Neural cell (in vitro differentiated cells): ENCODE measurements around the gene ZNF19. TPM values are rescaled to one million over a fixed set of nuclear protein-coding genes. Genes with fewer than 3 reads are reported as not detected.

Experiments used
- H2AFZ ChIP-seq: fragments of 200-600, 300-800 bp; sonication (generic), shearing (Covaris generic); 2 replicates; pipeline ENCODE4 v1.6.0; 2014; ENCODE audit warnings: low read depth, mild to moderate bottlenecking, antibody characterized with exemption, low read length, moderate library complexity
- H3F3A ChIP-seq: fragments of 200-600 bp; shearing (Covaris generic); 2 replicates; pipeline ENCODE4 v1.6.1; 2016; ENCODE audit warnings: mild to moderate bottlenecking, moderate library complexity, mixed read lengths, antibody characterized with exemption, low read length; ENCODE audit not compliant: insufficient read depth, poor library complexity, severe bottlenecking
- H3K27ac ChIP-seq: fragments of 200-600, 300-800 bp; sonication (generic), shearing (Covaris generic); 2 replicates; pipeline ENCODE4 v1.5.1; 2014; ENCODE audit warnings: mild to moderate bottlenecking, low read length, moderate library complexity
- H3K27me3 ChIP-seq: fragments of 300-800, 200-600 bp; sonication (generic), shearing (Covaris generic); 2 replicates; pipeline ENCODE4 v1.6.0; 2014; ENCODE audit warnings: mild to moderate bottlenecking, low read depth, low read length, moderate library complexity; ENCODE audit not compliant: insufficient read depth
- H3K36me3 ChIP-seq: fragments of 300-800, 200-600 bp; sonication (generic), shearing (Covaris generic); 2 replicates; pipeline ENCODE4 v1.5.1; 2014; ENCODE audit warnings: mild to moderate bottlenecking, antibody characterized with exemption, low read length, moderate library complexity; ENCODE audit not compliant: insufficient read depth
- H3K4me2 ChIP-seq: fragments of 300-800, 200-600 bp; sonication (generic), shearing (Covaris generic); 2 replicates; pipeline ENCODE4 v1.6.0; 2014; ENCODE audit warnings: mild to moderate bottlenecking, low read length
- H3K4me3 ChIP-seq: fragments of 300-800, 200-600 bp; sonication (generic), shearing (Covaris generic); 2 replicates; pipeline ENCODE4 v1.5.1; 2014; ENCODE audit warnings: mild to moderate bottlenecking, low read length, moderate library complexity
- H3K79me2 ChIP-seq: fragments of 200-600 bp; shearing (Covaris generic); replicated peaks from 2 replicates; pipeline ENCODE4 v1.6.0; 2014; ENCODE audit warnings: mild to moderate bottlenecking, low read length, moderate library complexity; ENCODE audit not compliant: insufficient read depth
- H3K9ac ChIP-seq: fragments of 300-800, 200-600 bp; sonication (generic), shearing (Covaris generic); 2 replicates; pipeline ENCODE4 v1.6.1; 2016; ENCODE audit warnings: mild to moderate bottlenecking, low read length, mixed read lengths
- H3K9me2 ChIP-seq: fragments of 200-600 bp; shearing (Covaris generic); 2 replicates; pipeline ENCODE4 v1.6.1; 2016; ENCODE audit warnings: mild to moderate bottlenecking, low read length, mixed read lengths; ENCODE audit not compliant: insufficient read depth
- H3K9me3 ChIP-seq: fragments of 200-600, 300-800 bp; sonication (generic), shearing (Covaris generic); 2 replicates; pipeline ENCODE4 v1.6.1; 2016; ENCODE audit warnings: mild to moderate bottlenecking, mixed run types, low read length, moderate library complexity, mixed read lengths
- H4K20me1 ChIP-seq: fragments of 200-600 bp; shearing (Covaris generic); 2 replicates; pipeline ENCODE4 v1.6.1; 2016; ENCODE audit warnings: mild to moderate bottlenecking, mixed run types; ENCODE audit not compliant: insufficient read depth
- EP300 ChIP-seq: fragments of 450-650 bp; conservative IDR thresholded peaks from 2 replicates; pipeline ENCODE4 v1.6.1; 2014; ENCODE audit warnings: antibody characterized with exemption, mild to moderate bottlenecking, moderate library complexity; ENCODE audit not compliant: poor library complexity, severe bottlenecking
- EZH2 ChIP-seq: fragments of 200-600, 300-800 bp; shearing (Covaris generic), sonication (generic); IDR thresholded peaks from 2 replicates; pipeline ENCODE4 v1.6.1; 2014; ENCODE audit warnings: antibody characterized with exemption, low read length, borderline replicate concordance, mild to moderate bottlenecking; ENCODE audit not compliant: insufficient read depth, poor library complexity, severe bottlenecking
- MXI1 ChIP-seq: fragments of 450-650 bp; conservative IDR thresholded peaks from 2 replicates; pipeline ENCODE4 v1.6.1; 2014; ENCODE audit warnings: antibody characterized with exemption, mild to moderate bottlenecking; ENCODE audit not compliant: poor library complexity, severe bottlenecking
- POLR2AphosphoS5 ChIP-seq: IDR thresholded peaks from 2 replicates; pipeline ENCODE4 v1.6.1; 2012
- RAD21 ChIP-seq: fragments of 450-650 bp; conservative IDR thresholded peaks from 2 replicates; pipeline ENCODE4 v1.6.1; 2014; ENCODE audit warnings: antibody characterized with exemption, mild to moderate bottlenecking, moderate library complexity
- SMC3 ChIP-seq: fragments of 450-650 bp; conservative IDR thresholded peaks from 2 replicates; pipeline ENCODE4 v1.6.1; 2014; ENCODE audit warnings: antibody characterized with exemption, mild to moderate bottlenecking, moderate library complexity; ENCODE audit not compliant: poor library complexity
- TAF1 ChIP-seq: IDR thresholded peaks from 2 replicates; pipeline ENCODE4 v1.6.1; 2012; ENCODE audit warnings: low read depth
- polyA plus RNA-seq: library from polyadenylated mRNA; depleted of rRNA; stranded (reverse); fragments of >200 nt; gene quantifications from 2 replicates; pipeline ENCODE4 v1.2.3, GENCODE V29; 2014
- TF ChIP-seq, protein P1 (sequence below): fragments of 450-650 bp; IDR thresholded peaks from 2 replicates; pipeline ENCODE4 v1.5.1; 2014; ENCODE audit warnings: antibody characterized with exemption, mild to moderate bottlenecking, moderate library complexity; ENCODE audit not compliant: poor library complexity, severe bottlenecking
- TF ChIP-seq, protein P2 (sequence below): IDR thresholded peaks from 2 replicates; pipeline ENCODE4 v1.6.1; 2012; ENCODE audit warnings: borderline replicate concordance

ZNF19 gene
- polyA plus RNA-seq, 1 donor from 2014 or later, result 6.6 TPM

DNA sequence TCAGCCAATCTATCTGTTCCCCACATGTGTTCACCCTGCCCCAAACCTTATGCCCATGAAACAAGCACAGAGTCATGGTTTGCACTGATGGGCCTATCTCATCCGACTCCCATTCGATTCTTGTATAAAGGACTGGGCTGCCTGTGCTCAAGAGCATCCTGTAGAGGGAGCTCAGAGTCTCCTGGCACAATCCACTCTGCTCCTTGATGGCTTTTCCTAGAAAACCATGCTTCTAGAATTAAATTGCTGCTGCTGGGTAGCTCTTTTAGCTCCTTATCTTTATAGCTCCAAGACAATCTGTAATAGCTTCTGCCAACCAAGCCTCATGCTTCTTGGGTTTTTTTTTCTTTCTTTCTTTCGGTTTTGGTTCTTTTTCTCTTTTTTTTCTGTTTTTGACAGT, 9.7 kb downstream of the ZNF19 start:
- Histone ChIP-seq H3K27ac (no peak overlapping the region), H2AFZ (no peak overlapping the region), H3K4me2 (no peak overlapping the region), H3K9ac (no peak overlapping the region), H3K4me3 (no peak overlapping the region), H3K9me3 (no peaks in the 10 kb centered on the region), H4K20me1 (no peaks in the 10 kb centered on the region), H3K36me3 (peaks cover 4% of the 10 kb centered on the region), H3K27me3 (no peaks in the 10 kb centered on the region), H3K9me2 (no peaks in the 10 kb centered on the region), H3F3A (no peaks in the 10 kb centered on the region), H3K79me2 (no peaks in the 10 kb centered on the region)
- TF ChIP-seq TAF1 (no peak), MXI1 (no peak), RAD21 (peak; percentile 62), EZH2 (no peak), EP300 (no peak), POLR2AphosphoS5 (no peak), SMC3 (peak; percentile 61)
- TF ChIP-seq, protein P1, sequence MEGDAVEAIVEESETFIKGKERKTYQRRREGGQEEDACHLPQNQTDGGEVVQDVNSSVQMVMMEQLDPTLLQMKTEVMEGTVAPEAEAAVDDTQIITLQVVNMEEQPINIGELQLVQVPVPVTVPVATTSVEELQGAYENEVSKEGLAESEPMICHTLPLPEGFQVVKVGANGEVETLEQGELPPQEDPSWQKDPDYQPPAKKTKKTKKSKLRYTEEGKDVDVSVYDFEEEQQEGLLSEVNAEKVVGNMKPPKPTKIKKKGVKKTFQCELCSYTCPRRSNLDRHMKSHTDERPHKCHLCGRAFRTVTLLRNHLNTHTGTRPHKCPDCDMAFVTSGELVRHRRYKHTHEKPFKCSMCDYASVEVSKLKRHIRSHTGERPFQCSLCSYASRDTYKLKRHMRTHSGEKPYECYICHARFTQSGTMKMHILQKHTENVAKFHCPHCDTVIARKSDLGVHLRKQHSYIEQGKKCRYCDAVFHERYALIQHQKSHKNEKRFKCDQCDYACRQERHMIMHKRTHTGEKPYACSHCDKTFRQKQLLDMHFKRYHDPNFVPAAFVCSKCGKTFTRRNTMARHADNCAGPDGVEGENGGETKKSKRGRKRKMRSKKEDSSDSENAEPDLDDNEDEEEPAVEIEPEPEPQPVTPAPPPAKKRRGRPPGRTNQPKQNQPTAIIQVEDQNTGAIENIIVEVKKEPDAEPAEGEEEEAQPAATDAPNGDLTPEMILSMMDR, result peak; percentile 66
- TF ChIP-seq, protein P2, sequence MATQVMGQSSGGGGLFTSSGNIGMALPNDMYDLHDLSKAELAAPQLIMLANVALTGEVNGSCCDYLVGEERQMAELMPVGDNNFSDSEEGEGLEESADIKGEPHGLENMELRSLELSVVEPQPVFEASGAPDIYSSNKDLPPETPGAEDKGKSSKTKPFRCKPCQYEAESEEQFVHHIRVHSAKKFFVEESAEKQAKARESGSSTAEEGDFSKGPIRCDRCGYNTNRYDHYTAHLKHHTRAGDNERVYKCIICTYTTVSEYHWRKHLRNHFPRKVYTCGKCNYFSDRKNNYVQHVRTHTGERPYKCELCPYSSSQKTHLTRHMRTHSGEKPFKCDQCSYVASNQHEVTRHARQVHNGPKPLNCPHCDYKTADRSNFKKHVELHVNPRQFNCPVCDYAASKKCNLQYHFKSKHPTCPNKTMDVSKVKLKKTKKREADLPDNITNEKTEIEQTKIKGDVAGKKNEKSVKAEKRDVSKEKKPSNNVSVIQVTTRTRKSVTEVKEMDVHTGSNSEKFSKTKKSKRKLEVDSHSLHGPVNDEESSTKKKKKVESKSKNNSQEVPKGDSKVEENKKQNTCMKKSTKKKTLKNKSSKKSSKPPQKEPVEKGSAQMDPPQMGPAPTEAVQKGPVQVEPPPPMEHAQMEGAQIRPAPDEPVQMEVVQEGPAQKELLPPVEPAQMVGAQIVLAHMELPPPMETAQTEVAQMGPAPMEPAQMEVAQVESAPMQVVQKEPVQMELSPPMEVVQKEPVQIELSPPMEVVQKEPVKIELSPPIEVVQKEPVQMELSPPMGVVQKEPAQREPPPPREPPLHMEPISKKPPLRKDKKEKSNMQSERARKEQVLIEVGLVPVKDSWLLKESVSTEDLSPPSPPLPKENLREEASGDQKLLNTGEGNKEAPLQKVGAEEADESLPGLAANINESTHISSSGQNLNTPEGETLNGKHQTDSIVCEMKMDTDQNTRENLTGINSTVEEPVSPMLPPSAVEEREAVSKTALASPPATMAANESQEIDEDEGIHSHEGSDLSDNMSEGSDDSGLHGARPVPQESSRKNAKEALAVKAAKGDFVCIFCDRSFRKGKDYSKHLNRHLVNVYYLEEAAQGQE, result no peak

DNA sequence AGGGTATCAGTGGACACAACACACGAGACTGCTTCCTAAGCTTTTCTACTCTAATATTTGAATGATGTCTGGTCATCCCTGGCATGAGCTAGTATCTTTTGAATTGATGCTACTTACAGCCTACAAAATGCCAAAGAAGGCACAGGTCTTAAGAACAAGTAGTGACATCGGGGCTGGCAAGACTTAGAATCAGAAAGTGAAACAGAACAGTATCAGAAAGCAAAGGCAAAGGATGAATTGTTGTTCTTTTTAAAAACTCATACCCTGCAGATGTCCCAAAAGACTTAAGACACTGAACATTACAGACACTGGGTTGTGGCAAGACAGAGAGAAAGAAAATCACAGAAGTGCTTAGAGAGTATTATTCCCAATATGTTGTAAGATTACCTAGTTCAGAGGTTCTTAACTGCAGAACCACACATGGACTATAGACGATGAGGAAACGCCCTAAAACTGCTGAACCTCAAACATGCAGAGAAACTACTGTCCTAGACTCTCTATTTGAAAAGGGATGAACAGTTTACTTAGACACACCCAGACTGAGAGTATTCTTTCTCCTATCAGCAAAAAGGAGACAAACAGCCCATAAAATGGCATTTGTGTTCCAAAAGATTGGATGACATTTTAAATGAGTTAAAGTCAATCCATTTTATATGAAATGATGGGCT, 12.5 kb downstream of the ZNF19 start:
- no peaks in the 10 kb centered on the region for H3K9me3 ChIP-seq
- H3K27ac ChIP-seq, result no peak overlapping the region
- H3K79me2 ChIP-seq, result no peaks in the 10 kb centered on the region
- peaks cover 8% of the 10 kb centered on the region for H3K36me3 ChIP-seq
- no peaks in the 10 kb centered on the region for H3F3A ChIP-seq
- H3K9me2 ChIP-seq, result no peaks in the 10 kb centered on the region
- H4K20me1 ChIP-seq, result no peaks in the 10 kb centered on the region
- no peak overlapping the region for H3K4me3 ChIP-seq
- TF ChIP-seq TAF1, result no peak
- no peak overlapping the region for H3K9ac ChIP-seq
- H2AFZ ChIP-seq, result no peak overlapping the region
- H3K4me2 ChIP-seq, result no peak overlapping the region
- no peaks in the 10 kb centered on the region for H3K27me3 ChIP-seq
